ENCODE measurements around the gene GMDS. TPM values are rescaled to one million over a fixed set of nuclear protein-coding genes. Genes with fewer than 3 reads are reported as not detected.
A peak's percentile ranks its signal among the peaks of the same experiment; 100 is the strongest.

GMDS gene
- total and polyA plus RNA-seq, 2 of the 13 experiments (the other 11 are each of a cell fraction or from before 2014, with no cell fraction given): 64.4 to 112 TPM

DNA sequence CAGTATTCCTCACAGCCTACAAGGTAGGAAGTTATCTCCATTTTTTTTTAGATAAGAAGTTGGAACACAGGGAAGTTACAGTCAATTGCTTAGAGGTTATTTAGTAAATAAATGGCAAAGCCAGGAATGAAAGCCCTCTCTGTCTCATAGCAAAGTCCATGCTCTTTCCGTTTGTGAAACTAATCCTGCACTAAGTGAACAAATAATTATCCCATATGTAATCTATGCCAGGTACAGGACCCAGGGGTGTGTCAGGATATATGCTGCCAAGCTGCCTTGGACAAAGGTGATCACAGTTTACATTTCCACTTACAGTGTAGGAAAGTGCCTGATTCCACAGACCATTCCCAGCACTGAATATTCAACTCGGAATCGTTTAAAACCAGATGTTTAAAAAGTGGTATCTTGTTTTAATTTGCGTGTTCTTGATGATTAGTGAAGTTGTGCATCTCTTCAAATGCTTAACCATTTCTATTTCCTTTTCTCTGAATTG lies 13.6 kb upstream of the GMDS start (continued):
- TF ChIP-seq ZNF350 (CRISPR knock-in tag; IDR thresholded peaks at IDR 0.05; ENCODE audit: borderline replicate concordance, low read depth) (no peak), KMT2A (CRISPR knock-in tag; IDR thresholded peaks at IDR 0.05) (no peak; the same call in 1 of the 2 replicates), ZSCAN31 (CRISPR knock-in tag; IDR thresholded peaks at IDR 0.05; ENCODE audit: low read depth) (no peak), ZKSCAN8 (CRISPR knock-in tag; IDR thresholded peaks at IDR 0.05; ENCODE audit: borderline replicate concordance) (peak; percentile 88; the same call in 1 of the 2 replicates), ZNF704 (CRISPR knock-in tag; IDR thresholded peaks at IDR 0.05; ENCODE audit: borderline replicate concordance) (no peak), ZNF772 (CRISPR knock-in tag; IDR thresholded peaks at IDR 0.05) (no peak), CBFB (CRISPR knock-in tag; IDR thresholded peaks at IDR 0.05) (no peak), KDM5B (CRISPR knock-in tag; IDR thresholded peaks at IDR 0.05; ENCODE audit: borderline replicate concordance) (no peak), IKZF4 (CRISPR knock-in tag; IDR thresholded peaks at IDR 0.05; ENCODE audit: borderline replicate concordance, low read depth, not compliant biosample characterization) (no peak), SMARCC2 (IDR thresholded peaks at IDR 0.05) (0 out of 2 replicates have a peak, but pooled peaks have one; percentile 82), HES4 (CRISPR knock-in tag; IDR thresholded peaks at IDR 0.05; ENCODE audit: borderline replicate concordance) (no peak), ZNF652 (CRISPR knock-in tag; IDR thresholded peaks at IDR 0.05; ENCODE audit: borderline replicate concordance, low read depth) (no peak; the same call in 1 of the 2 replicates), IRF1 (CRISPR knock-in tag; IDR thresholded peaks at IDR 0.05; ENCODE audit: low read depth) (no peak), JARID2 (CRISPR knock-in tag; IDR thresholded peaks at IDR 0.05; ENCODE audit: insufficient replicate concordance) (no peak), BATF2 (CRISPR knock-in tag; IDR thresholded peaks at IDR 0.05) (no peak), ETV5 (CRISPR knock-in tag; IDR thresholded peaks at IDR 0.05; ENCODE audit: borderline replicate concordance) (peak; percentile 97), SRF (IDR thresholded peaks at IDR 0.05; ENCODE audit: low read depth, low read length) (no peak), AGO1 (IDR thresholded peaks at IDR 0.05; ENCODE audit: low read depth, low read length, poor library complexity, severe bottlenecking) (no peak), RAD51 (IDR thresholded peaks at IDR 0.05; ENCODE audit: borderline replicate concordance) (no peak)
- TF ChIP-seq, protein P1, sequence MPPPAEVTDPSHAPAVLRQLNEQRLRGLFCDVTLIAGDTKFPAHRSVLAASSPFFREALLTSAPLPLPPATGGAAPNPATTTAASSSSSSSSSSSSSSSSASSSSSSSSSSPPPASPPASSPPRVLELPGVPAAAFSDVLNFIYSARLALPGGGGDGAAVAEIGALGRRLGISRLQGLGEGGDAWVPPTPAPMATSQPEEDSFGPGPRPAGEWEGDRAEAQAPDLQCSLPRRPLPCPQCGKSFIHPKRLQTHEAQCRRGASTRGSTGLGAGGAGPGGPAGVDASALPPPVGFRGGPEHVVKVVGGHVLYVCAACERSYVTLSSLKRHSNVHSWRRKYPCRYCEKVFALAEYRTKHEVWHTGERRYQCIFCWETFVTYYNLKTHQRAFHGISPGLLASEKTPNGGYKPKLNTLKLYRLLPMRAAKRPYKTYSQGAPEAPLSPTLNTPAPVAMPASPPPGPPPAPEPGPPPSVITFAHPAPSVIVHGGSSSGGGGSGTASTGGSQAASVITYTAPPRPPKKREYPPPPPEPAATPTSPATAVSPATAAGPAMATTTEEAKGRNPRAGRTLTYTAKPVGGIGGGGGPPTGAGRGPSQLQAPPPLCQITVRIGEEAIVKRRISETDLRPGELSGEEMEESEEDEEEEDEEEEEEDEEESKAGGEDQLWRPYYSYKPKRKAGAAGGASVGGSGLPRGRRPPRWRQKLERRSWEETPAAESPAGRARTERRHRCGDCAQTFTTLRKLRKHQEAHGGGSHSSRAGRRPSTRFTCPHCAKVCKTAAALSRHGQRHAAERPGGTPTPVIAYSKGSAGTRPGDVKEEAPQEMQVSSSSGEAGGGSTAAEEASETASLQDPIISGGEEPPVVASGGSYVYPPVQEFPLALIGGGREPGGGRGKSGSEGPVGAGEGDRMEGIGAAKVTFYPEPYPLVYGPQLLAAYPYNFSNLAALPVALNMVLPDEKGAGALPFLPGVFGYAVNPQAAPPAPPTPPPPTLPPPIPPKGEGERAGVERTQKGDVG (CRISPR knock-in tag; IDR thresholded peaks at IDR 0.05; ENCODE audit: borderline replicate concordance): no peak
- TF ChIP-seq, protein P2, sequence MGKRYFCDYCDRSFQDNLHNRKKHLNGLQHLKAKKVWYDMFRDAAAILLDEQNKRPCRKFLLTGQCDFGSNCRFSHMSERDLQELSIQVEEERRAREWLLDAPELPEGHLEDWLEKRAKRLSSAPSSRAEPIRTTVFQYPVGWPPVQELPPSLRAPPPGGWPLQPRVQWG (CRISPR knock-in tag; IDR thresholded peaks at IDR 0.05; ENCODE audit: borderline replicate concordance, low read depth): no peak
- TF ChIP-seq, protein P3, sequence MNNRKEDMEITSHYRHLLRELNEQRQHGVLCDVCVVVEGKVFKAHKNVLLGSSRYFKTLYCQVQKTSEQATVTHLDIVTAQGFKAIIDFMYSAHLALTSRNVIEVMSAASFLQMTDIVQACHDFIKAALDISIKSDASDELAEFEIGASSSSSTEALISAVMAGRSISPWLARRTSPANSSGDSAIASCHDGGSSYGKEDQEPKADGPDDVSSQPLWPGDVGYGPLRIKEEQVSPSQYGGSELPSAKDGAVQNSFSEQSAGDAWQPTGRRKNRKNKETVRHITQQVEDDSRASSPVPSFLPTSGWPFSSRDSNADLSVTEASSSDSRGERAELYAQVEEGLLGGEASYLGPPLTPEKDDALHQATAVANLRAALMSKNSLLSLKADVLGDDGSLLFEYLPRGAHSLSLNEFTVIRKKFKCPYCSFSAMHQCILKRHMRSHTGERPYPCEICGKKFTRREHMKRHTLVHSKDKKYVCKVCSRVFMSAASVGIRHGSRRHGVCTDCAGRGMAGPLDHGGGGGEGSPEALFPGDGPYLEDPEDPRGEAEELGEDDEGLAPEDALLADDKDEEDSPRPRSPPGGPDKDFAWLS (CRISPR knock-in tag; IDR thresholded peaks at IDR 0.05; ENCODE audit: borderline replicate concordance): no peak
